ENCODE data around the gene ARFIP2.

The ARFIP2 gene

GRCh38 chr11:6442441-6442840, 38.7 kb downstream of the ARFIP2 start:
- no peak for DNase-seq (ENCODE audit: low read depth)

GRCh38 chr11:6440906-6441358, 40.2 kb downstream of the ARFIP2 start, which contains the start of gene HPX:
HPX (minus strand) TSS chr11:6440987; CDS start chr11:6440963, 24 bp downstream.
- no peak for DNase-seq (ENCODE audit: low read depth)

- peak; percentile 38 for DNase-seq (ENCODE audit: low read depth)
Observed at GRCh38 chr11:6438979-6439571, 42.1 kb downstream of the ARFIP2 start.

GRCh38 chr11:6437993-6438392, 43.1 kb downstream of the ARFIP2 start:
- DNase-seq (ENCODE audit: low read depth) = no peak

- DNase-seq (ENCODE audit: low read depth) = no peak
Observed at GRCh38 chr11:6437423-6437822, 43.7 kb downstream of the ARFIP2 start.

GRCh38 chr11:6433998-6434660, 47.0 kb downstream of the ARFIP2 start:
- DNase-seq (ENCODE audit: low read depth) = no peak

- DNase-seq (ENCODE audit: low read depth) = no peak
Observed at GRCh38 chr11:6431861-6432260, 49.3 kb downstream of the ARFIP2 start.

- DNase-seq (ENCODE audit: low read depth) = no peak
Observed at GRCh38 chr11:6427516-6427915, 53.6 kb downstream of the ARFIP2 start.

Measured in CMK (cell line).